ENCODE results near the gene MCL1.

DNA sequence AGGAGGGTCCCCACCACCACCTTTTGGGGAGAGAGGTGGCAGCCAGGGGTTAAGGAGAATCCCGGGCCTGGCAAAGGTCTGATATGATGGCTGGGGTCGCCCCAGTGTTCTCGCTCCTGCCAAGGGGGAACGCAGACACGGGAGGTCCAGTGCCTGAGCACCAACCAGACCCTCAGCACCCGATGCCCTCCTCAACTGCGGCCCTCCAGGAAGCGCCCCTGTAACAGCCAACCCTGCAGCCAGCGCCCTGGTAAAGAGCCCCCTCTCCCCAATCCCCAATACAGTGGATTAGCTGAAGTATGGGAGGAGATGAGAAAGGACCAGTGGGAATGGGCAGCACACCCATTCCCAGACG, 19.8 kb downstream of the MCL1 start:
- TF ChIP-seq, protein P1, sequence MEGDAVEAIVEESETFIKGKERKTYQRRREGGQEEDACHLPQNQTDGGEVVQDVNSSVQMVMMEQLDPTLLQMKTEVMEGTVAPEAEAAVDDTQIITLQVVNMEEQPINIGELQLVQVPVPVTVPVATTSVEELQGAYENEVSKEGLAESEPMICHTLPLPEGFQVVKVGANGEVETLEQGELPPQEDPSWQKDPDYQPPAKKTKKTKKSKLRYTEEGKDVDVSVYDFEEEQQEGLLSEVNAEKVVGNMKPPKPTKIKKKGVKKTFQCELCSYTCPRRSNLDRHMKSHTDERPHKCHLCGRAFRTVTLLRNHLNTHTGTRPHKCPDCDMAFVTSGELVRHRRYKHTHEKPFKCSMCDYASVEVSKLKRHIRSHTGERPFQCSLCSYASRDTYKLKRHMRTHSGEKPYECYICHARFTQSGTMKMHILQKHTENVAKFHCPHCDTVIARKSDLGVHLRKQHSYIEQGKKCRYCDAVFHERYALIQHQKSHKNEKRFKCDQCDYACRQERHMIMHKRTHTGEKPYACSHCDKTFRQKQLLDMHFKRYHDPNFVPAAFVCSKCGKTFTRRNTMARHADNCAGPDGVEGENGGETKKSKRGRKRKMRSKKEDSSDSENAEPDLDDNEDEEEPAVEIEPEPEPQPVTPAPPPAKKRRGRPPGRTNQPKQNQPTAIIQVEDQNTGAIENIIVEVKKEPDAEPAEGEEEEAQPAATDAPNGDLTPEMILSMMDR (IDR thresholded peaks at IDR 0.05) = no peak
- TF ChIP-seq TCF7L2 (IDR thresholded peaks at IDR 0.05; ENCODE audit: low read depth, low read length) = no peak
- TF ChIP-seq, protein P2, sequence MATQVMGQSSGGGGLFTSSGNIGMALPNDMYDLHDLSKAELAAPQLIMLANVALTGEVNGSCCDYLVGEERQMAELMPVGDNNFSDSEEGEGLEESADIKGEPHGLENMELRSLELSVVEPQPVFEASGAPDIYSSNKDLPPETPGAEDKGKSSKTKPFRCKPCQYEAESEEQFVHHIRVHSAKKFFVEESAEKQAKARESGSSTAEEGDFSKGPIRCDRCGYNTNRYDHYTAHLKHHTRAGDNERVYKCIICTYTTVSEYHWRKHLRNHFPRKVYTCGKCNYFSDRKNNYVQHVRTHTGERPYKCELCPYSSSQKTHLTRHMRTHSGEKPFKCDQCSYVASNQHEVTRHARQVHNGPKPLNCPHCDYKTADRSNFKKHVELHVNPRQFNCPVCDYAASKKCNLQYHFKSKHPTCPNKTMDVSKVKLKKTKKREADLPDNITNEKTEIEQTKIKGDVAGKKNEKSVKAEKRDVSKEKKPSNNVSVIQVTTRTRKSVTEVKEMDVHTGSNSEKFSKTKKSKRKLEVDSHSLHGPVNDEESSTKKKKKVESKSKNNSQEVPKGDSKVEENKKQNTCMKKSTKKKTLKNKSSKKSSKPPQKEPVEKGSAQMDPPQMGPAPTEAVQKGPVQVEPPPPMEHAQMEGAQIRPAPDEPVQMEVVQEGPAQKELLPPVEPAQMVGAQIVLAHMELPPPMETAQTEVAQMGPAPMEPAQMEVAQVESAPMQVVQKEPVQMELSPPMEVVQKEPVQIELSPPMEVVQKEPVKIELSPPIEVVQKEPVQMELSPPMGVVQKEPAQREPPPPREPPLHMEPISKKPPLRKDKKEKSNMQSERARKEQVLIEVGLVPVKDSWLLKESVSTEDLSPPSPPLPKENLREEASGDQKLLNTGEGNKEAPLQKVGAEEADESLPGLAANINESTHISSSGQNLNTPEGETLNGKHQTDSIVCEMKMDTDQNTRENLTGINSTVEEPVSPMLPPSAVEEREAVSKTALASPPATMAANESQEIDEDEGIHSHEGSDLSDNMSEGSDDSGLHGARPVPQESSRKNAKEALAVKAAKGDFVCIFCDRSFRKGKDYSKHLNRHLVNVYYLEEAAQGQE (IDR thresholded peaks at IDR 0.05; ENCODE audit: insufficient read depth in 1 of 2, low read depth in 2 of 2, low read length in 1 of 2) = no peak
- no peak for TF ChIP-seq POLR2AphosphoS5 (IDR thresholded peaks at IDR 0.05; ENCODE audit: low read depth, low read length)

All from Panc1 (cell line).